ENCODE data around the gene GLS2.

DNA sequence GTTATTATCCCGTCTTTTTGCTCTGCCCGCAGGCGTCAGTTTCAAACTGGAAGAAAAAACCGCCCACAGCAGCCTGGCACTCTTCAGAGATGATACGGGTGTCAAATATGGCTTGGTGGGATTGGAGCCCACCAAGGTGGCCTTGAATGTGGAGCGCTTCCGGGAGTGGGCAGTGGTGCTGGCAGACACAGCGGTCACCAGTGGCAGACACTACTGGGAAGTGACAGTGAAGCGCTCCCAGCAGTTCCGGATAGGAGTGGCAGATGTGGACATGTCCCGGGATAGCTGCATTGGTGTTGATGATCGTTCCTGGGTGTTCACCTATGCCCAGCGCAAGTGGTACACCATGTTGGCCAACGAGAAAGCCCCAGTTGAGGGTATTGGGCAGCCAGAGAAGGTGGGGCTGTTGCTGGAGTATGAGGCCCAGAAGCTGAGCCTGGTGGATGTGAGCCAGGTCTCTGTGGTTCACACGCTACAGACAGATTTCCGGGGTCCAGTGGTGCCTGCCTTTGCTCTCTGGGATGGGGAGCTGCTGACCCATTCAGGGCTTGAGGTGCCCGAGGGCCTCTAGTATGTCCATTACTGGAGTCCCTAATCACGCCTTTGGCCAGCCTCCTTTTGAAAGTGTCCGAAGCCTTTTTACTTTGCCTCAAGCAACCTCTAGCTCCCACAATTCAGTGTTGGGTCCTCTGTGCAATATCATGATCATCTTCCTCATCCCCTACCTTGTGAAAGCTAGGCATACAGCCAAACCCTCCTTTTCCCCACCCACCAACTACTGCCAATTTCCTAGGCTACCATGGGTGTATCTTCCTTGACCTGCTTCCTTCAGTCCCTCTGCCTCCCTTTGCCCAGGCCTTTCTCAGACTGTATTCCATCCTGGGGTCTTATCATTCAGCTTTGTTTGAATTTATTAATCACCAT is 18.7 kb downstream of the GLS2 start:
- TF ChIP-seq RARB (CRISPR knock-in tag; IDR thresholded peaks at IDR 0.05), result no peak
- TF ChIP-seq ARNTL (CRISPR knock-in tag; IDR thresholded peaks at IDR 0.05; ENCODE audit: borderline replicate concordance, low read depth), result no peak
- no peak for TF ChIP-seq OSR1 (CRISPR knock-in tag; IDR thresholded peaks at IDR 0.05)
- TF ChIP-seq ZNF565 (CRISPR knock-in tag; conservative IDR thresholded peaks at IDR 0.05; ENCODE audit: low read depth), result no peak
- TF ChIP-seq ESRRG (CRISPR knock-in tag; IDR thresholded peaks at IDR 0.05), result no peak
- no peak for TF ChIP-seq ZFP30 (CRISPR knock-in tag; IDR thresholded peaks at IDR 0.05)
- TF ChIP-seq TCF4 (CRISPR knock-in tag; IDR thresholded peaks at IDR 0.05; ENCODE audit: borderline replicate concordance), result no peak
- TF ChIP-seq PPARA (CRISPR knock-in tag; IDR thresholded peaks at IDR 0.05; ENCODE audit: borderline replicate concordance), result no peak
- no peak for TF ChIP-seq CSRNP3 (CRISPR knock-in tag; IDR thresholded peaks at IDR 0.05)
- TF ChIP-seq, protein P1, sequence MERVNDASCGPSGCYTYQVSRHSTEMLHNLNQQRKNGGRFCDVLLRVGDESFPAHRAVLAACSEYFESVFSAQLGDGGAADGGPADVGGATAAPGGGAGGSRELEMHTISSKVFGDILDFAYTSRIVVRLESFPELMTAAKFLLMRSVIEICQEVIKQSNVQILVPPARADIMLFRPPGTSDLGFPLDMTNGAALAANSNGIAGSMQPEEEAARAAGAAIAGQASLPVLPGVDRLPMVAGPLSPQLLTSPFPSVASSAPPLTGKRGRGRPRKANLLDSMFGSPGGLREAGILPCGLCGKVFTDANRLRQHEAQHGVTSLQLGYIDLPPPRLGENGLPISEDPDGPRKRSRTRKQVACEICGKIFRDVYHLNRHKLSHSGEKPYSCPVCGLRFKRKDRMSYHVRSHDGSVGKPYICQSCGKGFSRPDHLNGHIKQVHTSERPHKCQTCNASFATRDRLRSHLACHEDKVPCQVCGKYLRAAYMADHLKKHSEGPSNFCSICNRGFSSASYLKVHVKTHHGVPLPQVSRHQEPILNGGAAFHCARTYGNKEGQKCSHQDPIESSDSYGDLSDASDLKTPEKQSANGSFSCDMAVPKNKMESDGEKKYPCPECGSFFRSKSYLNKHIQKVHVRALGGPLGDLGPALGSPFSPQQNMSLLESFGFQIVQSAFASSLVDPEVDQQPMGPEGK (CRISPR knock-in tag; IDR thresholded peaks at IDR 0.05; ENCODE audit: borderline replicate concordance), result no peak
- no peak for TF ChIP-seq ZNF8 (CRISPR knock-in tag; IDR thresholded peaks at IDR 0.05)
- TF ChIP-seq BACH2 (CRISPR knock-in tag; IDR thresholded peaks at IDR 0.05; ENCODE audit: borderline replicate concordance), result no peak
